Ovary (tissue), 1 donor: ENCODE data around the gene ETV5.

ENCODE experiments used
- EP300 ChIP-seq: sonication (generic); formaldehyde crosslinking; IDR thresholded peaks from one replicate; pipeline ENCODE4 v1.6.1; 2017; ENCODE audit warnings: antibody characterized with exemption
- POLR2A ChIP-seq: fragments of 450-650 bp; IDR thresholded peaks from one replicate; pipeline ENCODE4 v1.6.1; 2017; ENCODE audit warnings: antibody characterized with exemption, mild to moderate bottlenecking, moderate library complexity

GRCh38 chr3:186109897-186110803 lies 1.3 kb upstream of the ETV5 start:
- TF ChIP-seq POLR2A, result no peak
- TF ChIP-seq EP300, result no peak
